ENCODE data around the gene ATP9B.

DNA sequence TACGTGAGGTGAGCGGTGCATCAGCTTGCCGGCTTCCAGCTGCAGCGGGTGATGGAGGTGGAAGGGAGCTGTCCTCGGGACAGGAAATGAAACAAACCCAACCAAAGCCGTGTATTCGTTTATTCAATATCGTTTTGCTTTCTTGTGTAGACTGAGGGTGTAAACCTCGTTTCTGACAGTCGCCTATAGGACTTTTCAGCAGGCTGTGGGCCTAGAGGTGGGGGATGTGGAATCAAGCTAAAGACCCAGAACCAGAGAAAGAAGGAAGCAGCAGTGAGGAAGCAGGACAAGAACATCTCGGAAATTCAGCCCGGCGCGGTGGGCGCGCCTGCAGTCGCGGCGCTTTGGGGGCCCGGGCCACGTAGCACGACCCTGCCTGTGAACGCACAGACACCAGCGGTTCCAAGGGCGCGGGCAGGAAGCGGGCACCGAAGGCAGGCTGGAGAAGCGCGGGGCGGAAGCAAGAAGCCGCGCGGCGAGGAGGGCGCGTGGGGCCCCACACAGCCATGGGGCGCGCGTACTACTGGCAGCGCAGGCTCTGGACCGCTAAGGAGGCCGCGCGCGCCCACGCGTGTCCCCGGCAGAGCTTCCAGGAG is 755 bp upstream of the ATP9B start:
- no peak for TF ChIP-seq CTCF (IDR thresholded peaks at IDR 0.05)
- TF ChIP-seq ZFX (IDR thresholded peaks at IDR 0.05; ENCODE audit: borderline replicate concordance), result no peak
